HFF-Myc (cell line): ENCODE results near the gene APELA.
"Not testable (repeated sequence)": the region's sequence is repeated elsewhere in the genome, so short reads cannot be mapped to it uniquely, and the experiment has no call there.

Source experiments
- DNase-seq: peaks from one replicate; pipeline ENCODE4 v3.0.0-alpha.2; 2011; ENCODE audit warnings: low read depth; ENCODE audit errors: extremely low read depth
- H3K4me3 ChIP-seq: replicated peaks from 2 replicates; pipeline ENCODE4 v1.5.1; 2011; ENCODE audit warnings: low read depth, mild to moderate bottlenecking, control low read depth, low read length
- TF ChIP-seq, protein P1 (sequence below): IDR thresholded peaks from 2 replicates; pipeline ENCODE4 v1.5.1; 2012; ENCODE audit warnings: mild to moderate bottlenecking, low read depth, low read length, control low read depth; ENCODE audit errors: missing control alignments

APELA gene

DNA sequence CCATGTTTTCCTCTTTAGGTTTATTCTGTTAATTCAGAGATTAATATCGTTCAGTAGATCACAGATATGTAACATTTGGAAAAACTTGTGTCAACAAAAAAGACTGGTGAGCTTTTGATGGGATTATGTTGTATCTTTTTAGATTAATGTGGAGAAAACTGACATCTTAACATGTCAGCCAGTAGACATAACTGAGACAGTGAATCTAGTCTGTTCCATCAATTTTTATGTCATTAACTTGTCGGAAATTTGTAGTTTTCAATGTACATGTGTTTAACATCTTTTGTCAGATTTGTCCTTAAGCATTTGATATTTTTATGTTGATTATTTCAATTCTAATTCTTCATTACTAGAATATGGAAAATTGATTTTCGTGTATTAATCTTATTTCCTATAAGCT is 42.0 kb downstream of the APELA start:
- DNase-seq, result no peak
- no peak overlapping the region for H3K4me3 ChIP-seq
- TF ChIP-seq, protein P1, sequence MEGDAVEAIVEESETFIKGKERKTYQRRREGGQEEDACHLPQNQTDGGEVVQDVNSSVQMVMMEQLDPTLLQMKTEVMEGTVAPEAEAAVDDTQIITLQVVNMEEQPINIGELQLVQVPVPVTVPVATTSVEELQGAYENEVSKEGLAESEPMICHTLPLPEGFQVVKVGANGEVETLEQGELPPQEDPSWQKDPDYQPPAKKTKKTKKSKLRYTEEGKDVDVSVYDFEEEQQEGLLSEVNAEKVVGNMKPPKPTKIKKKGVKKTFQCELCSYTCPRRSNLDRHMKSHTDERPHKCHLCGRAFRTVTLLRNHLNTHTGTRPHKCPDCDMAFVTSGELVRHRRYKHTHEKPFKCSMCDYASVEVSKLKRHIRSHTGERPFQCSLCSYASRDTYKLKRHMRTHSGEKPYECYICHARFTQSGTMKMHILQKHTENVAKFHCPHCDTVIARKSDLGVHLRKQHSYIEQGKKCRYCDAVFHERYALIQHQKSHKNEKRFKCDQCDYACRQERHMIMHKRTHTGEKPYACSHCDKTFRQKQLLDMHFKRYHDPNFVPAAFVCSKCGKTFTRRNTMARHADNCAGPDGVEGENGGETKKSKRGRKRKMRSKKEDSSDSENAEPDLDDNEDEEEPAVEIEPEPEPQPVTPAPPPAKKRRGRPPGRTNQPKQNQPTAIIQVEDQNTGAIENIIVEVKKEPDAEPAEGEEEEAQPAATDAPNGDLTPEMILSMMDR, result no peak

DNA sequence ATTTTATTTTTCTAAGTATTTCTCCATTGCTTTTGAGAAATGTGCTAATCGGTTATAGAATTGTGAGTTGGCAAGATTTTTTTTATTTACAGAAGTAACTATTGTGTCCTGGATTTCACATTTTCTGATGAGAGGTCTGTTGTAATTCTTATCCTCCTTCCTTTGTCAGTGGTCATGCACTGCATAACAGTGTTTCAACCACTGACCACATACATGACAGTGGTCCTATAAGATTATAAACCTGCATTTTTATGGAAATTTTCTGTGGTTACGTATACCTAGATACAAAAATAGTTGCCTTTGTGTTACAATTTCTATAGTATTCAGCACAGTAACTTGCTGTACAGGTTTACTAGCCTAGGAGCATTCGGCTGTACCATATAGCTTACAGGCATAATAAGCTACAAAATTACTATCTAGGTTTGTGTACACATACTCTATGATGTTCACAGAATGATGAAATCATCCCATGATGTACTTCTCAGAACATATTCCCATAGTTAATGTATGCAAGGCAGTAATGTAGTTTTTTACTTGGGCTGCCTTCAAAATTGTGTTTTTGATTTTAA is 47.8 kb downstream of the APELA start:
- TF ChIP-seq, protein P1, result no peak
- no peak for DNase-seq
- H3K4me3 ChIP-seq, result no peak overlapping the region

DNA sequence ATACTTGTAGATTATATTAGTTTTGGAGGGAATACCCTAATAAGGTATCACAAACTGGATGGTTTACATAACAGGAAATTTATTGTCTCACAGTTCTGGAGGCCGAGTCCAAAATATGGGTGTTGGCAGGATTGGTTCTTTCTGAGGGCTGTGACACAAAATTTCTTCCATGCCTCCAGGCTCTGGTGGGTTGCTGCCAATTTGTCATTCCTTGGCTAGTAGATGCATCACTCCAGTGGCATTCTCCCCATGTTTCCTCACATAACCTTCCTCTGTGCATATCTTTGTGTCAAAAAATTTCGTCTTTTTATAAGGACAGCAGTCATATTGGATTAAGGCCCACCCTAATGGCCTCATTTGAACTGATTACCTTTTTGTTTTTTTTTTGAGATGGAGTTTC is 49.3 kb downstream of the APELA start:
- TF ChIP-seq, protein P1, result no peak
- no peak overlapping the region for H3K4me3 ChIP-seq
- DNase-seq, result no peak

DNA sequence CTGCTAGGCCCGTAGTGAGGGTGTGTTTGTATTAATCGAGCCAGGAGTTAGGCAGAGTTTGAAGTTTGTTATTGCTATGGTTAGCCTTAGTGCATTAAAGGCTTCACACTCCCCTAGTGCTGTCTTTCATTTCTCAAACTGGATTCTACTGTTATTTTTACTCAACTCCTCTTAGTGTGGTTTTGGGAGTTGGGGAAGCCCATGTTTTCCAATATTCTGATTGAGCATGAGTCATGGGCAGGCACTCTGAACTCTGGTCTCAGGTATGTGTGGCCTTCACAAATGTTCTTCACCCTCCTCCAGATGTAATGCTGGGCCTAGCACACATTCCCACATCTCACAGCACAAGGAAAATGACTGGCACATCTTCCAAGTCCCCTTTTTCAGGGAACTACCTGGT is 50.1 kb downstream of the APELA start:
- not testable (repeated sequence) for DNase-seq, H3K4me3 ChIP-seq

DNA sequence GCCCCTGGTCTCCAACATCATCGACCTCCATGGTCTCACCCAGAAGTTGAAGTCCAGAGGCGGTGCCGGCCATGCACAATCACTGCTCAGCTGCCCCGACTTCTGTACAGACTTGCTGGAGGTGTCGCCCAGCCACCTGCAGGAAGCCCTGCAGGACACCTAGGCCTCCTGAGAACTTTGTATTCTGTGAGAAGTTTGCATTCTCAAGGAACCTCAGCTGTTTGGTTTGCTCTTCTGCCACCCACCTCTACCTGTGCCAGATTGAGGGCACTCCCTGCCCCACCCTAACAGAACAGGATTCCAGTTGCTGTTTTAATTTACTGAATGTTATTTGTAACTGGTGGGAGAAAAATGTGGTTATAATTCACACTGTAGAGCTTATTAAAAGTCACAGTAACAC is 53.7 kb downstream of the APELA start:
- no peak overlapping the region for H3K4me3 ChIP-seq
- TF ChIP-seq, protein P1, result no peak
- DNase-seq, result no peak

DNA sequence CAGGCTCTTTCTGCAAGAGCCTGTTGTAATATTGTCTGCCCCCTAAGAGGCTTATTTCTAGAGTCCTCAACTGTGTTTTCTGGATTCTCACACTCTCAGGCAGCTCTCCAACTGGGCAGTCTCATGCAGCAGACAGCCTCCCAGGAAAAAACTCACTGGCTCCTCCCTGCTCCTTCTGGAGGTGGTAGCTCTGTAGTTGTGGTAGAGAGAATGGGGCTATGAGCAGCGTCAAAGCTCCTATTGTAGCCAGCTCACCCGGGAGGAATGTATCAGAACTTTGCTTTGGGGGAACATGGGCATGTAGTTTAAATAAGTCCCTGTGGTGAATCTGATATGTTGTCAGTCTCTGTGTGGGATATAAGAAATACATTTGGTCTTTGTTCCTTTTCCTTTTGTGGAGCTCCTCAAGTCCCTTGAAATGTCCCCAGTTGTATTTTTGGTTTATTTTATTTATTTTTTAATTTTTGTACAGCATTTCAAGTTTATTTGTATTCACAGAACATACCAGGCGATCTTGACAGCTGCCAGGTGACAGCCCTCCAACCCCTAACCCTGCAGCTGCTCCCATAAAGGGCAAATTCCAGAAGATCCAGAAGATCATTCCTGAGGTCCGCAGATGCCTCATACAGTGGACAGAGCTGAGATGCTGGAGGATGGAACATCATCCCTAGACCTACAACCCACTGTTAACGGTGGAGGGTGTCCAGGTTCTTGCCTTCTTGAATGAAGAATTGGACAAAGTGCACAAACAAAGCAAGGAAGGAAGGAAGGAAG is 54.8 kb downstream of the APELA start:
- H3K4me3 ChIP-seq, result no peak overlapping the region
- DNase-seq, result no peak
- TF ChIP-seq, protein P1, result no peak

DNA sequence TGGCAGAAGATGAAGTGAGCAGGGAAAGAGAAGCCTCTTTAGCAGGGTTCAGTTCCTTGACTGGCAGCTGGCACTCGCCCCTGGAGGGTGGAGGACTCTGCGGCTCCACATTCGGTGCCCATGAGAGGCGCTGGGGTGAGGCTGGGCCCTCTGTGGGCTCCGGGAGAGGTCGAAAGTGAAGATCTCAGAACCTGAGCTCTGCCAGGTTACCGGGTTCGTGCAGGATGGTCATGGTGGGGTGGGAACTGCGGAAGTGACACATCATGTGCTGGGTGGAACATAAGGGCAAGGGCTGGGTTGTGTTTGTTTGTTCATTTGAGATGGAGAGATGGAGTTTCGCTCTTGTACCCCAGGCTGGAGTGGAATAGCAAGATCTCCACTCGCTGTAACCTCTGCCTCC is 56.3 kb downstream of the APELA start:
- TF ChIP-seq, protein P1, result no peak

More for the DNA sequence above, 56.3 kb downstream of the APELA start:
- DNase-seq, result no peak
- no peak overlapping the region for H3K4me3 ChIP-seq
